HuH-7.5 (cell line): ENCODE measurements around the gene BMPR2.
"Not testable (repeated sequence)": the region's sequence is repeated elsewhere in the genome, so short reads cannot be mapped to it uniquely, and the experiment has no call there.

Experiments used
- DNase-seq: peaks from one replicate; pipeline ENCODE4 v3.0.0; 2011; ENCODE audit warnings: low spot score

The BMPR2 gene

GRCh38 chr2:202452744-202453143, 76.6 kb downstream of the BMPR2 start:
- no peak for DNase-seq

- no peak for DNase-seq
Observed at GRCh38 chr2:202454536-202454935, 78.4 kb downstream of the BMPR2 start.

GRCh38 chr2:202455114-202455513, 79.0 kb downstream of the BMPR2 start:
- no peak for DNase-seq

- DNase-seq, result no peak
Observed at GRCh38 chr2:202460119-202460518, 84.0 kb downstream of the BMPR2 start.

- no peak for DNase-seq
Observed at GRCh38 chr2:202479090-202479489, 103.0 kb downstream of the BMPR2 start.

- DNase-seq, result no peak
Observed at GRCh38 chr2:202479610-202480009, 103.5 kb downstream of the BMPR2 start.

GRCh38 chr2:202486351-202486750, 110.2 kb downstream of the BMPR2 start:
- no peak for DNase-seq

- DNase-seq, result no peak
Observed at GRCh38 chr2:202488671-202489070, 112.5 kb downstream of the BMPR2 start.

GRCh38 chr2:202490479-202490878, 114.4 kb downstream of the BMPR2 start:
- no peak for DNase-seq

- DNase-seq, result no peak
Observed at GRCh38 chr2:202491514-202491913, 115.4 kb downstream of the BMPR2 start.

GRCh38 chr2:202494300-202495229, 118.4 kb downstream of the BMPR2 start:
- DNase-seq, result peak; percentile 96

GRCh38 chr2:202495230-202495604, 119.1 kb downstream of the BMPR2 start:
- no peak for DNase-seq

- not testable (repeated sequence) for DNase-seq
Observed at GRCh38 chr2:202496835-202497472, 120.8 kb downstream of the BMPR2 start.

GRCh38 chr2:202497473-202497866, 121.3 kb downstream of the BMPR2 start:
- not testable (repeated sequence) for DNase-seq

GRCh38 chr2:202499841-202500240, 123.7 kb downstream of the BMPR2 start:
- not testable (repeated sequence) for DNase-seq

GRCh38 chr2:202503276-202503675, 127.1 kb downstream of the BMPR2 start:
- DNase-seq, result not testable (repeated sequence)

GRCh38 chr2:202508686-202509085, 132.6 kb downstream of the BMPR2 start:
- no peak for DNase-seq

- DNase-seq, result no peak
Observed at GRCh38 chr2:202510911-202511310, 134.8 kb downstream of the BMPR2 start.

- no peak for DNase-seq
Observed at GRCh38 chr2:202512176-202512575, 136.0 kb downstream of the BMPR2 start.

- DNase-seq, result no peak
Observed at GRCh38 chr2:202514732-202515131, 138.6 kb downstream of the BMPR2 start.

- DNase-seq, result no peak
Observed at GRCh38 chr2:202519453-202519852, 143.3 kb downstream of the BMPR2 start.

GRCh38 chr2:202521470-202521869, 145.3 kb downstream of the BMPR2 start:
- no peak for DNase-seq

GRCh38 chr2:202529389-202529788, 153.3 kb downstream of the BMPR2 start:
- DNase-seq, result no peak
